K562 (cell line): Measurements from ENCODE around the gene PPT2. TPM values are rescaled to one million over a fixed set of nuclear protein-coding genes. Genes with fewer than 3 reads are reported as not detected.
A peak's percentile ranks its signal among the peaks of the same experiment; 100 is the strongest.

ENCODE experiments used
- BACH1 ChIP-seq: fragments of 200-800 bp; sonication (Bioruptor generic); IDR thresholded peaks from 2 replicates; pipeline ENCODE4 v1.6.1; 2016; ENCODE audit warnings: missing genetic modification characterization, missing compliant biosample characterization
- ELF4 ChIP-seq: fragments of 450-650 bp; formaldehyde crosslinking; IDR thresholded peaks from 2 replicates; pipeline ENCODE4 v1.4.0; 2022; ENCODE audit warnings: missing genetic modification characterization
- FOXP1 ChIP-seq: sonication (generic); formaldehyde crosslinking; IDR thresholded peaks from 2 replicates; pipeline ENCODE4 v1.8.0; 2022; ENCODE audit warnings: mild to moderate bottlenecking, missing genetic modification reagents
- GTF2A2 ChIP-seq: IDR thresholded peaks from 2 replicates; pipeline ENCODE4 v1.6.1; 2016; ENCODE audit warnings: mild to moderate bottlenecking, missing genetic modification characterization, missing compliant biosample characterization
- LEF1 ChIP-seq: fragments of 450-650 bp; IDR thresholded peaks from 2 replicates; pipeline ENCODE4 v1.6.1; 2016; ENCODE audit warnings: mild to moderate bottlenecking
- MBD2 ChIP-seq: sonication (generic); IDR thresholded peaks from 2 replicates; pipeline ENCODE4 v1.6.1; 2016; ENCODE audit warnings: low read depth, borderline replicate concordance
- MTA1 ChIP-seq: fragments of 450-650 bp; IDR thresholded peaks from 2 replicates; pipeline ENCODE4 v1.6.1; 2017; ENCODE audit warnings: borderline replicate concordance
- NCOR1 ChIP-seq: fragments of 450-650 bp; IDR thresholded peaks from 2 replicates; pipeline ENCODE4 v1.6.1; 2016; ENCODE audit warnings: mild to moderate bottlenecking, moderate library complexity
- NUFIP1 ChIP-seq: fragments of 450-650 bp; IDR thresholded peaks from 2 replicates; pipeline ENCODE4 v1.6.1; 2018; ENCODE audit not compliant: partially characterized antibody
- OTX1 ChIP-seq: fragments of 450-650 bp; formaldehyde crosslinking; IDR thresholded peaks from 2 replicates; pipeline ENCODE4 v1.4.0; 2022; ENCODE audit warnings: mild to moderate bottlenecking
- PHF20 ChIP-seq: fragments of 450-650 bp; IDR thresholded peaks from 2 replicates; pipeline ENCODE4 v1.6.1; 2018; ENCODE audit not compliant: partially characterized antibody
- RNF2 ChIP-seq: sonication (generic); IDR thresholded peaks from 2 replicates; pipeline ENCODE4 v1.6.1; 2016
- STAG1 ChIP-seq: sonication (generic); formaldehyde crosslinking; IDR thresholded peaks from 2 replicates; pipeline ENCODE4 v1.5.0; 2020; ENCODE audit warnings: missing genetic modification reagents, borderline replicate concordance
- TAF9B ChIP-seq: fragments of 450-650 bp; IDR thresholded peaks from 2 replicates; pipeline ENCODE4 v1.6.1; 2018; ENCODE audit warnings: mild to moderate bottlenecking; ENCODE audit not compliant: partially characterized antibody
- YBX1 ChIP-seq: fragments of 450-650 bp; IDR thresholded peaks from 2 replicates; pipeline ENCODE4 v1.7.1; 2016; ENCODE audit warnings: mild to moderate bottlenecking
- ZNF143 ChIP-seq: sonication (generic); formaldehyde crosslinking; IDR thresholded peaks from 2 replicates; pipeline ENCODE4 v1.9.0; 2022; ENCODE audit warnings: mild to moderate bottlenecking, missing genetic modification reagents
- ZNF785 ChIP-seq: fragments of 250-450 bp; sonication (Bioruptor Pico); IDR thresholded peaks from 2 replicates; pipeline ENCODE4 v1.4.0; 2020; ENCODE audit warnings: mild to moderate bottlenecking
- polyA plus RNA-seq, 8 experiments: library from polyadenylated mRNA; depleted of rRNA in 4 of 8; stranded (reverse) in 5 of 8; unstranded in 3 of 8; fragments of >200 nt; fragmentation: Nextera tagmentation in 2 of 8; fragmentation: Illumina TruSeq in 1 of 8; extraction: Ambion mirVana in 2 of 8; extraction: Trizol in 1 of 8; gene quantifications; 2 replicates each; pipeline versions ENCODE4 v1.2.1 to v1.2.3, GENCODE V29; 2011 to 2014; ENCODE audit warnings: inconsistent platforms in 1 of 8, missing spikeins in 1 of 8
- total RNA-seq, 7 experiments: library from RNA; depleted of rRNA in 6 of 7; stranded (reverse); fragments of >200 nt in 6 of 7; fragmentation: Illumina TruSeq in 2 of 7; extraction: Trizol in 2 of 7; gene quantifications; 2 replicates each; pipeline versions ENCODE4 v1.2.1 to v1.2.3, GENCODE V29; 2011 to 2021; ENCODE audit warnings: low replicate concordance in 1 of 7
- TF ChIP-seq, protein P1 (sequence below): fragments of 450-650 bp; IDR thresholded peaks from one replicate; pipeline ENCODE4 v1.6.1; 2018; ENCODE audit warnings: mild to moderate bottlenecking, moderate library complexity; ENCODE audit not compliant: partially characterized antibody
- TF ChIP-seq, protein P2 (sequence below): fragments of 250-450 bp; sonication (Bioruptor Pico); IDR thresholded peaks from 2 replicates; pipeline ENCODE4 v1.5.0; 2021; ENCODE audit warnings: mild to moderate bottlenecking, moderate library complexity
- TF ChIP-seq, protein P3 (sequence below): fragments of 250-450 bp; sonication (Bioruptor Pico); IDR thresholded peaks from 2 replicates; pipeline ENCODE4 v1.8.0; 2022; ENCODE audit warnings: moderate library complexity, mild to moderate bottlenecking, inconsistent platforms
- TF ChIP-seq, protein P4 (sequence below): fragments of 450-650 bp; IDR thresholded peaks from 2 replicates; pipeline ENCODE4 v1.6.1; 2017; ENCODE audit warnings: mild to moderate bottlenecking, moderate library complexity
- TF ChIP-seq, protein P5 (sequence below): fragments of 450-650 bp; IDR thresholded peaks from 2 replicates; pipeline ENCODE4 v1.7.1; 2018; ENCODE audit warnings: mild to moderate bottlenecking, low read depth; ENCODE audit not compliant: partially characterized antibody

The PPT2 gene
- total and polyA plus RNA-seq, 9 of the 15 experiments (the other 6 are each of a cell fraction or from before 2014, with no cell fraction given) = 27.4 to 98.8 (median 69.9) TPM

DNA sequence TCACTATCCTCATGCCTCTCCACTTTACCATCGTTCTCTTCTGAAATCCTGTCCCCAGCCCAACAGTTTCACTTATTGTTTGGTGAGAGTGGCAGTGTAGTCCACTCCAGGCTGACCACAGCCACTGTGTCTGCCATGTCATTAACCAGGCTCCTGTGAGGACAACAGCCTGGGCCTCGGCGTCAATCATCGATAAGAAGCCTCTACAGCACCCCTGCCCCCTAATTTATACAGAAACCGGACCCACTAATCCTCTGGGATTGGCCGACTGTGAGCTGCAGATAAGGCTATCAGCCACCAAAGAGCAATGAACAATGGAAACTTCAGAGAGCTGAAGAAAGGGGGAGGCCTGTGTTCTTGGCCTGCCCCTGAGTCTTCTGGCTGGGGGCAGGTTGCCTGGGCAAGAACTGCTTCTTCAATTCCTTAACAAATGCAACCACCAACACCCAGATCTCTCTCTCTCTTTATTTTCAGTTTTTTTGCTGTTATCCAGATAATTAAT, 13.9 kb downstream of the PPT2 start (continued):
- TF ChIP-seq, protein P1, sequence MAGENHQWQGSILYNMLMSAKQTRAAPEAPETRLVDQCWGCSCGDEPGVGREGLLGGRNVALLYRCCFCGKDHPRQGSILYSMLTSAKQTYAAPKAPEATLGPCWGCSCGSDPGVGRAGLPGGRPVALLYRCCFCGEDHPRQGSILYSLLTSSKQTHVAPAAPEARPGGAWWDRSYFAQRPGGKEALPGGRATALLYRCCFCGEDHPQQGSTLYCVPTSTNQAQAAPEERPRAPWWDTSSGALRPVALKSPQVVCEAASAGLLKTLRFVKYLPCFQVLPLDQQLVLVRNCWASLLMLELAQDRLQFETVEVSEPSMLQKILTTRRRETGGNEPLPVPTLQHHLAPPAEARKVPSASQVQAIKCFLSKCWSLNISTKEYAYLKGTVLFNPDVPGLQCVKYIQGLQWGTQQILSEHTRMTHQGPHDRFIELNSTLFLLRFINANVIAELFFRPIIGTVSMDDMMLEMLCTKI = no peak
- TF ChIP-seq LEF1 = peak; percentile 97
- no peak for TF ChIP-seq FOXP1
- TF ChIP-seq STAG1 (CRISPR knock-in tag) = no peak
- no peak for TF ChIP-seq ZNF143 (CRISPR knock-in tag)
- no peak for TF ChIP-seq NUFIP1
- TF ChIP-seq OTX1 (CRISPR knock-in tag) = no peak; the same call in 1 of the 2 replicates
- TF ChIP-seq, protein P2, sequence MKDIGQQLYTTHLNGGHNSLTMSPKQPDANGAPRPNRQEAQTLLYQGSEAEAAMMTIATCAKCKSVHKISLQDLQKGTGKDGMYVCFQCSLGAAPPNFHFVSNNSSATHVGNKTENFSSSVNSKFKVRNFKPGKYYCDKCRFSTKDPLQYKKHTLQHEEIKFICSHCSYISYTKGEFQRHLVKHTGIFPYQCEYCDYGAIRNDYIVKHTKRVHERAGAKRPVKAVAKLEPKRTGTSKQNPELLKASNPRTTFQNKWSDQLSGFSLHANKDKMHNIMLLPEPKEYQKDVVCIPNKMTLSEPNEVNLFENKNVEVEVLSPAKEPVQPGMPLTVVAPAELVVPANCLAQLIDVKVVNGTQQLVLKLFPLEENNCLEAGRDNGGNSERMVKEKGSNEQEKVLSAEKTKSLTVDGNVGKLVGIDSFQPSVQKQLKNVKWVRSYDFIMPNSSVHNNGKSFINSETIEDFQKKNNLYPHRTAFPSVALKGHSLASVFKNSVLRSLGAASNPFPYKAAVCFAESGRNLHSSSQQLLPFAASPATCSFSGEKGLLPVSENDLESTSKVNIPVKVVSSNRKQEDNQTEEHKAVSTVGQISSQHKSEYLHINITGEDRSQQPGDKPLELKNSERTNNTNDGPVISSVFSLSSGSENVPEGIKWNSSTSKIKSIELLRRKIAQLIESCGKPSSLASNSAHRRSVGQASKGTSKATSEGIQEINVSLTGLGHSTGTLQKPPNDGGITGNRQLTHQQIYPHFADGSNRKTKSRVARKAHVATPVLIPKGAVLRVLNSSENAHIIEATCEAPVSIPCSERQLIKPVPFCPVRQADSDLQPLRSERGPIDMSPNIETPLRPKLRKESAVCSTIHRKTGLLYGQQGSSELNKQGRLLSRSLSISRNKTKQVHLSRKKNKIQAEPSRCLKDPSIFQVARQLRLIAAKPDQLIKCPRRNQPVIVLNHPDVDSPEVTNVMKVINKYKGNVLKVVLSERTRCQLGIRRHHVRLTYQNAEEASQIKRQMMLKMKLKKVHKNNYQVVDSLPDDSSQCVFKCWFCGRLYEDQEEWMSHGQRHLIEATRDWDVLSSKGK (CRISPR knock-in tag) = no peak
- peak; percentile 52; the same call in 1 of the 2 replicates for TF ChIP-seq BACH1 (tag)
- no peak for TF ChIP-seq GTF2A2 (tag)
- TF ChIP-seq NCOR1 = peak; percentile 97
- peak; percentile 89 for TF ChIP-seq RNF2
- TF ChIP-seq MTA1 = peak; percentile 87
- TF ChIP-seq, protein P3, sequence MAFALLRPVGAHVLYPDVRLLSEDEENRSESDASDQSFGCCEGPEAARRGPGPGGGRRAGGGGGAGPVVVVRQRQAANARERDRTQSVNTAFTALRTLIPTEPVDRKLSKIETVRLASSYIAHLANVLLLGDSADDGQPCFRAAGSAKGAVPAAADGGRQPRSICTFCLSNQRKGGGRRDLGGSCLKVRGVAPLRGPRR = no peak; the same call in 1 of the 2 replicates
- TF ChIP-seq ELF4 (CRISPR knock-in tag) = peak; percentile 94
- no peak for TF ChIP-seq ZNF785 (CRISPR knock-in tag)
- TF ChIP-seq, protein P4, sequence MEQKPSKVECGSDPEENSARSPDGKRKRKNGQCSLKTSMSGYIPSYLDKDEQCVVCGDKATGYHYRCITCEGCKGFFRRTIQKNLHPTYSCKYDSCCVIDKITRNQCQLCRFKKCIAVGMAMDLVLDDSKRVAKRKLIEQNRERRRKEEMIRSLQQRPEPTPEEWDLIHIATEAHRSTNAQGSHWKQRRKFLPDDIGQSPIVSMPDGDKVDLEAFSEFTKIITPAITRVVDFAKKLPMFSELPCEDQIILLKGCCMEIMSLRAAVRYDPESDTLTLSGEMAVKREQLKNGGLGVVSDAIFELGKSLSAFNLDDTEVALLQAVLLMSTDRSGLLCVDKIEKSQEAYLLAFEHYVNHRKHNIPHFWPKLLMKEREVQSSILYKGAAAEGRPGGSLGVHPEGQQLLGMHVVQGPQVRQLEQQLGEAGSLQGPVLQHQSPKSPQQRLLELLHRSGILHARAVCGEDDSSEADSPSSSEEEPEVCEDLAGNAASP = no peak
- TF ChIP-seq, protein P5, sequence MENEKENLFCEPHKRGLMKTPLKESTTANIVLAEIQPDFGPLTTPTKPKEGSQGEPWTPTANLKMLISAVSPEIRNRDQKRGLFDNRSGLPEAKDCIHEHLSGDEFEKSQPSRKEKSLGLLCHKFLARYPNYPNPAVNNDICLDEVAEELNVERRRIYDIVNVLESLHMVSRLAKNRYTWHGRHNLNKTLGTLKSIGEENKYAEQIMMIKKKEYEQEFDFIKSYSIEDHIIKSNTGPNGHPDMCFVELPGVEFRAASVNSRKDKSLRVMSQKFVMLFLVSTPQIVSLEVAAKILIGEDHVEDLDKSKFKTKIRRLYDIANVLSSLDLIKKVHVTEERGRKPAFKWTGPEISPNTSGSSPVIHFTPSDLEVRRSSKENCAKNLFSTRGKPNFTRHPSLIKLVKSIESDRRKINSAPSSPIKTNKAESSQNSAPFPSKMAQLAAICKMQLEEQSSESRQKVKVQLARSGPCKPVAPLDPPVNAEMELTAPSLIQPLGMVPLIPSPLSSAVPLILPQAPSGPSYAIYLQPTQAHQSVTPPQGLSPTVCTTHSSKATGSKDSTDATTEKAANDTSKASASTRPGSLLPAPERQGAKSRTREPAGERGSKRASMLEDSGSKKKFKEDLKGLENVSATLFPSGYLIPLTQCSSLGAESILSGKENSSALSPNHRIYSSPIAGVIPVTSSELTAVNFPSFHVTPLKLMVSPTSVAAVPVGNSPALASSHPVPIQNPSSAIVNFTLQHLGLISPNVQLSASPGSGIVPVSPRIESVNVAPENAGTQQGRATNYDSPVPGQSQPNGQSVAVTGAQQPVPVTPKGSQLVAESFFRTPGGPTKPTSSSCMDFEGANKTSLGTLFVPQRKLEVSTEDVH = no peak
- no peak for TF ChIP-seq TAF9B
- peak; percentile 78 for TF ChIP-seq MBD2
- no peak for TF ChIP-seq PHF20
- TF ChIP-seq YBX1 = no peak
